IPS-15b (cell line): Measurements from ENCODE around the gene GOLGA6L2.

Experiments used
- H3K27me3 ChIP-seq: one replicate; pipeline ENCODE4 v1.6.1; 2013; ENCODE audit warnings: low read length; ENCODE audit not compliant: control insufficient read depth, insufficient read depth
- H3K36me3 ChIP-seq: one replicate; pipeline ENCODE4 v1.6.1; 2013; ENCODE audit warnings: low read length; ENCODE audit not compliant: control insufficient read depth, insufficient read depth
- H3K4me1 ChIP-seq: one replicate; pipeline ENCODE4 v1.6.1; 2013; ENCODE audit warnings: mild to moderate bottlenecking, low read length; ENCODE audit not compliant: control insufficient read depth, insufficient read depth
- H3K4me3 ChIP-seq: one replicate; pipeline ENCODE4 v1.5.1; 2013; ENCODE audit warnings: low read depth, low read length
- H3K9ac ChIP-seq: one replicate; pipeline ENCODE4 v1.6.1; 2013; ENCODE audit warnings: low read depth, mild to moderate bottlenecking, low read length
- H3K9me3 ChIP-seq: one replicate; pipeline ENCODE4 v1.6.1; 2013; ENCODE audit warnings: mild to moderate bottlenecking, low read length; ENCODE audit not compliant: control insufficient read depth, insufficient read depth

GOLGA6L2 gene, protein sequence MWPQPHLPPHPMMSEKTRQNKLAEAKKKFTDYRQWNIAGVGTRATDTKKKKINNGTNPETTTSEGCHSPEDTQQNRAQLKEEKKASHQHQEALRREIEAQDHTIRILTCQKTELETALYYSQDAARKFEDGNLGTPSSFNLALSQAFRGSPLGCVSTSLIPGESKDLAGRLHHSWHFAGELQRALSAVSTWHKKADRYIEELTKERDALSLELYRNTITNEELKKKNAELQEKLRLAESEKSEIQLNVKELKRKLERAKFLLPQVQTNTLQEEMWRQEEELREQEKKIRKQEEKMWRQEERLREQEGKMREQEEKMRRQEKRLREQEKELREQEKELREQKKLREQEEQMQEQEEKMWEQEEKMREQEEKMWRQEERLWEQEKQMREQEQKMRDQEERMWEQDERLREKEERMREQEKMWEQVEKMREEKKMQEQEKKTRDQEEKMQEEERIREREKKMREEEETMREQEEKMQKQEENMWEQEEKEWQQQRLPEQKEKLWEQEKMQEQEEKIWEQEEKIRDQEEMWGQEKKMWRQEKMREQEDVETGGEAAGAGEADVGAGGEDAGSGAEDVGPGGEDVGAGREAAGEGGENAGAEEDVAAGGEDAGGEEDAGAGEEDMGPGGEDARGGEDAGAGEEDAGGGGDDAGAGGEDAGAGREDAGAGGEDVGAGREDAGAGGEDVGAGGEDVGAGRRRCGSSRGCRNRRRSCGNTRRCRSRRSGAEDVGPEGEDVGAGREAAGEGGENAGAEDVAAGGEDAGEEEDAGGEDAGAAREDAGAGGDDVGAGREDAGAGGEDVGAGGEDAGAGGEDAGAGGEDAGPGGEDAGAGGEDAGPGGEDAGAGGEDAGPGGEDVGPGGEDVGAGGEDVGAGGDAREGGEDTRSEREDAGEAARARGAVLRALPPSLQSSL

DNA sequence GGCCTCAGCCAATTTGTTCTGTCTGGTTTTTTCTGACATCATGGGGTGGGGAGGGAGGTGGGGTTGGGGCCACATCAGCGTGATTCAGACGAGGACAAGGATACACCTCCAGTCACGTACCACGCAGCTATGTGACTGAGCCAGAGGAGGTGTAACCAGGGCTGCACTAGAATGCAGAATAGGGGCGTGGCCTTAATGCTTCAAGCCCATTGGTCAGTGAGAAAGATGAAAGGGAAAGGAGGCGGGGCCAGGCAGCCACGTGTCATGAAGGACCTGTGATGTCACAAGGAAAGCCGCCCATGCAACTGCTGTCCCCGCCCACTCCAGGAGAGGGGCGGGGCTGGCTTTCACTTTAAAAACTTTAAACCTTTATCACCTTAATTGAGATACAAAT lies at the start of gene GOLGA6L2:
Gene GOLGA6L2 (minus strand): TSS at position 137 of the 394 bp plus-strand sequence. CDS start 62 bp downstream, at position 75.
- H3K9ac ChIP-seq, result no peak within 1 kb of the TSS
- no peak within 1 kb of the TSS for H3K4me3 ChIP-seq
- no peaks in the 10 kb centered on the region for H3K9me3 ChIP-seq
- no peaks in the 10 kb centered on the region for H3K4me1 ChIP-seq
- H3K36me3 ChIP-seq, result no peaks in the 10 kb centered on the region
- no peaks in the 10 kb centered on the region for H3K27me3 ChIP-seq

DNA sequence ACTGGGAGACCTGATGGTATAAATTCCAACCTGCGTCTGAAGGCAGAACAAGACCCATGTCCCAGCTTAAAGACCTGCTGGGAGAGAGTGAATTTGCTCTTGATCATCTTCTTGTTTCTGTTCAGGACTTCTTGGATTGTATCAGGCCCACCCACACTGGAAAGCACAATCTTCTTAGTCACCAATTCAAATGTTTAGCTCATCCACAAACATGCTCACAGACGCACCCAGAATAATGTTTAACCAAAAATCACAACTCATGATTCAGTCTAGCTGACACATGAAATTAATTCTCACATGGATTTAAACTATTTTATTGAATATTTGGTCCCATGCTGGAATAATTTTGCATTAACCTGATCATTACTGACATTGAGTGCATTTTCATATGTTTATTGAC lies 37.8 kb upstream of the GOLGA6L2 start:
- Histone ChIP-seq H3K9ac (no peak overlapping the region), H3K9me3 (no peaks in the 10 kb centered on the region), H3K4me1 (no peaks in the 10 kb centered on the region), H3K27me3 (no peaks in the 10 kb centered on the region), H3K36me3 (no peaks in the 10 kb centered on the region), H3K4me3 (no peak overlapping the region)

DNA sequence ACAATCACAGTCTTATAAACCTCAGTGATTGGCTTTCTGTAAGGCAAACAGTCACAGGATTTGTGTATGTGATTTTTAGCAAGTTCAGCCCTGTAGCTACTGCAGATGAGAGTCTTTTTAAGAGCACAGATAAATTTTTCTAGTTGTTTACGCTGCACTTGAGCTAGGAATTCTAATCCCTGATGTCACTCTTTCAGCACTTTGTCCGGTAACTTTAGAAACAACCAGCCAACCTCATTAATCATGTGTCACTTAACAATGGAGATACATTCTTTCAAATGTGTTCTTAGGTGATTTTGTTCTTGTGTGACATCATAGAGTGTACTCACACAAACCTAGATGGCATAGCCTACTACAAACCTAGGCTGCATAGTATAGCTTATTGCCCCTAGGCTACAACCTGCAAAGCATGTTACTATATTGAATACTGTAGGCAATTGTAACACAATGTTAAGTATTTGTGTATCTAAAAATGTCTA lies 36.8 kb upstream of the GOLGA6L2 start:
- Histone ChIP-seq H3K27me3 (no peaks in the 10 kb centered on the region), H3K9ac (no peak overlapping the region), H3K9me3 (no peaks in the 10 kb centered on the region), H3K36me3 (no peaks in the 10 kb centered on the region), H3K4me1 (no peaks in the 10 kb centered on the region), H3K4me3 (no peak overlapping the region)

DNA sequence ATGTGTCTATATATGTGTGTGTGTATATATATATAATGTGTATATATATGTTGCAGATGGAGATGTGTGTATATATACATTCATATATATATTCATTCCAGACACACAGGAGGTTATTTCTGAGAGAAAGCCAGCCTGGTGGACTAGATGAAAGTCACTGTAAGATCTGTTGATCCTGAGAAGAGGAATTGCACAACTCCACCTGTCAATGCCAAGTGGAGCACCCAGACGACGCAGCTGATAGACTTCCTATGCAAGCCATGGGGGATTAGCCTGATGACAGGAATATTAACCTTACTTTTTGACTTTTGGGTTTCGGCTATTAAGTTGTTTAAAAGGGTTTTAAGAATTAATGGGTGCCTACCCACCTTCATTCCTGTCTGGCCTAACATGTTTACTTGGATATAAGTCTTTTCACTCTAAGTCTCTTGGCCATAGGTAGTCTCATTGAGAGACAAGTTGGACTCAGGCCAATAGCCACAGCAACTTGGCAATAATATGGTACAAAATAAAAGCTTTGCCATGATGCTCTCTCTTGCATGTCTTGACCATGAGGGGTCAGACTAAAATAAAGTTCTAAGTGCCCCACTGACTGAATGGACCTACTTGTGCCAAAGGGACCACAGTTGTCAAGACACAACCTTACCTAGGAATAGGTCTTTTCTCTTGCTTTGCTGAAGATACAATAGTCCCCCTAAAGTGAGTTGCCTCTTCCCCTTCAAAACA lies 35.9 kb upstream of the GOLGA6L2 start:
- no peak overlapping the region for H3K9ac ChIP-seq
- no peaks in the 10 kb centered on the region for H3K36me3 ChIP-seq
- H3K4me1 ChIP-seq, result no peaks in the 10 kb centered on the region
- H3K9me3 ChIP-seq, result no peaks in the 10 kb centered on the region
- H3K27me3 ChIP-seq, result no peaks in the 10 kb centered on the region
- H3K4me3 ChIP-seq, result no peak overlapping the region

DNA sequence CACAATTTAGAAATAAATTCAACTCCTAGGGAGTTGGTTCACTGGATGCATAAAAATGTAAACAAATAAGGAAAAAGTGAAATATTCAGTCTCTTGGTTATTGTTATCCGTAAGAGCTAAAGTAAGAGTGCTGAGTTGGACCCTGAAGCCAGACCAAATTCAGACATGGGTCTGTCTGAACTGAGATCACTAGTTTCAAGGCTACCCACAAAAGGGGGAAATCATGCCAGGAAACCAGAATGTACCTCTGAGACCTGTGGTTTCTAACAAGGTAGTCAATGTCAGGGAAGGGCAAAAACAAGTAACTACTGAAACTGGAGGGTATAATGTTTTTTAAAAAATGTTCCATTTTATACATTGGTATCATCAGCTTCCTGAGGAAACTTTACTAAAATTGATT lies 35.2 kb upstream of the GOLGA6L2 start:
- Histone ChIP-seq H3K4me3 (no peak overlapping the region), H3K36me3 (no peaks in the 10 kb centered on the region), H3K9me3 (no peaks in the 10 kb centered on the region), H3K4me1 (no peaks in the 10 kb centered on the region), H3K27me3 (no peaks in the 10 kb centered on the region), H3K9ac (no peak overlapping the region)

DNA sequence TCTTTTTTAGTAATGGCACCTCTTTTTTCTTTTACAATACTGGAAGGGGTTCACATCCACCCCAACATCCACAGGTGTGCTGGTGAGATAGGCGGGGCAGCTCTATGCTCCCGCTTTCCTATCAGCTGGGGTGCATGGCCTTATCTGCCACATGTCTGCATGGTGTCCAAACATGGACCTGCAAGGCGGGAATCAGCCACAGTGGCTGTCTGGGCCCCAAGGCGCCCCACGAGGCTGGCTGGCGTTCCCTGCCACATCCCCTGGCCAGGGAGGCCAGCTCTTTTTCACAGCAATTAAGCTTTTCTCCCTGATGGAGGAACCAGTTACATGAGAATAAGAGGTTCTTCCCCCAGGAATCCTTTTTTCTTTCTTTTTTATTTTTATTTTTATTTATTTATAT lies 30.9 kb upstream of the GOLGA6L2 start:
- Histone ChIP-seq H3K4me1 (no peaks in the 10 kb centered on the region), H3K9me3 (no peaks in the 10 kb centered on the region), H3K27me3 (no peaks in the 10 kb centered on the region), H3K9ac (no peak overlapping the region), H3K4me3 (no peak overlapping the region), H3K36me3 (no peaks in the 10 kb centered on the region)

DNA sequence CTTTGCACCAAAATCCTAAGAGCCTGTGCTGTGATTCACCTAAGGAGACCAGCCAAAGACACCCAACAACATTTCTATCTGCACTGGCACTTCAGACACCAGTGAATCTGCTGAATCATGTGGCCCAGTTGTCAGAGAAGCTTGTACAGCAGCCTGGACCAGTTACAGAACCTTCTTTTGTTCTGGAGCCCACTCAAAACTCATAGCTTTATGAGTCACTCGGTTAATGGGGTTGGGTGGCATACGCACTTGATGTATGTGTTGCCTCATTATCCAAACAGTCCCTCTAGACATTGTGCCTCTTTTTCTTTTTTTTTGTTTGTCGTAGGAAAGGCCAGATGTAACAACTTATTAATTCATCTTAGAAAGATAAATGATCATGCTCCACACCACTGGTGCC lies 25.6 kb upstream of the GOLGA6L2 start:
- Histone ChIP-seq H3K9ac (no peak overlapping the region), H3K4me3 (no peak overlapping the region), H3K27me3 (no peaks in the 10 kb centered on the region), H3K36me3 (no peaks in the 10 kb centered on the region), H3K9me3 (no peaks in the 10 kb centered on the region), H3K4me1 (no peaks in the 10 kb centered on the region)

DNA sequence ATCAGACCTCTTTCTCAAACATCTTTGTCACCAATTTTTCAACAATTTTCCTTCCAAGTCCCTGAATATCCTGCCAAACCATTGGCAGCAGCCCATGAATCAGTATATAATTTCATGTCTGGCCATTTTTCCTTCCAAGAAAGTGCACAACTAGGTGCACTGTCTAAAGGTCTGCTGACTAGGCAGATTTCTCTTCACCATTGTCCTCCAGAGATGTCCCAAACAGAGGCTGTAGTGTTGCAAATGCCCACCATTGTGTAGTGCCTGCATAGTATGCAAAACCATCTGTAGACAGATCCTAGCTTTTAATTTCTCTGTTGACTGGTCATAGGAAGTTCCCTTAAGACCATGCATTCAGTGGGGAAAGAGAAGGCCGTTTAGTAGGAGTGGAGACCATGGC lies 25.0 kb upstream of the GOLGA6L2 start:
- Histone ChIP-seq H3K36me3 (no peaks in the 10 kb centered on the region), H3K4me3 (no peak overlapping the region), H3K9ac (no peak overlapping the region), H3K9me3 (no peaks in the 10 kb centered on the region), H3K4me1 (no peaks in the 10 kb centered on the region), H3K27me3 (no peaks in the 10 kb centered on the region)

DNA sequence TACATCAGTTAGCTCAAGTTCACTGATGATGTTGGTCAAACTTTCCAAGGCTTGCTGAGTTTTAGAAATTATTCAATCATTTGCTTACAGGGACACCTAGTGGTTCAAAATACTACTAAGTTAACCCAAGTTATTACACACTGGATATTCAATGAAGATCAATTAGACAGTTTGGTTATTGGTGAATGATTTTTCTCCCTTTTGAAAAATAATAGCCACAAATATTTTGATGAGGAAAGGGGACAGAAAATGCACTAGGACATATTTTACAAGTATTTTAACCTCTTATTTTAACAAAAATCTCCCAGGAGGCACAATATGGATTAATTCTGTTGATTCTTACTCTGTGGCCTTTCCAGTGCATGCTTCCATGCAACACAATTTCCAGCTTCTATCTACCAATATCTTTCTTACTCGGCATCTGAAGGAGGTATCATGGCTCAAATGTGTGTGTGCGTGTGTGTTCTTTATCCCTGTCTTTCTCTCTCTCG lies 20.1 kb upstream of the GOLGA6L2 start:
- Histone ChIP-seq H3K9me3 (no peaks in the 10 kb centered on the region), H3K4me1 (no peaks in the 10 kb centered on the region), H3K36me3 (no peaks in the 10 kb centered on the region), H3K4me3 (no peak overlapping the region), H3K9ac (no peak overlapping the region), H3K27me3 (no peaks in the 10 kb centered on the region)

DNA sequence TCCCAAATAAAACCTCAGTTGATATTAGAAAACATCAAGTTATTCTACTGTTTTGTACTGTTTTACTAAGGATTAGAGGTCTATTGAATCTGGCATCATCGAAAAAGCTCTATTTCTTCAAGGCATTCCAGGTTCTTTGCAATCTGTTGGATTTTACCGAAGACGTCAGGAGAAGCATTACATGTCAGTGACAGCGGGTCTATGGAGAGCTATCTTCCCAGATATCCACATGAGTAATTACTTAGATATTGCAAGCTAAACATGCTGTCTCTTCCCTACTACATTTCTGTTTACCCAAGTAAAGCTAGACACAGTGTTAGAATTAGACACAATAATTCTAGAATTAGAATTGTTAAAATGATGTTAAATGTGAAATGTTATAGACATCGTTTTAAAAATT lies 10.8 kb upstream of the GOLGA6L2 start:
- Histone ChIP-seq H3K36me3 (no peaks in the 10 kb centered on the region), H3K4me3 (no peak overlapping the region), H3K9me3 (no peaks in the 10 kb centered on the region), H3K9ac (no peak overlapping the region), H3K4me1 (no peaks in the 10 kb centered on the region), H3K27me3 (no peaks in the 10 kb centered on the region)
